ENCODE results near the gene PRR20G. TPM values are rescaled to one million over a fixed set of nuclear protein-coding genes. Genes with fewer than 3 reads are reported as not detected.

PRR20G gene
- total and polyA plus RNA-seq, 10 donors: not detected

- DNase-seq: no peak
These were observed 14.6 kb downstream of the PRR20G start for GRCh38 chr3:127273206-127273605.

GRCh38 chr3:127266186-127266585 lies 21.7 kb downstream of the PRR20G start:
- Histone ChIP-seq H3K4me1 (peaks cover 0 to 3% (median 0%) of the 10 kb centered on the region in 6 donors), H3K9me3 (peaks cover 0 to 26% (median 17%) of the 10 kb centered on the region in 8 donors), H3K36me3 (no peaks in the 10 kb centered on the region), H3K27ac (no peak overlapping the region), H3K27me3 (replicated peaks in 1 of 7) (peaks cover 0 to 21% (median 0%) of the 10 kb centered on the region in 7 donors), H3K4me3 (no peak overlapping the region)
- no peak for TF ChIP-seq POLR2A (IDR thresholded peaks at IDR 0.05)
- intact Hi-C loops (cut with DNase I; ENCODE audit: low total_unique reads): no loop called here
- 32 to 37% (median 35%) methylated on average over 9 to 10 of the region's 10 CpGs for WGBS, 5 donors
- DNase-seq: no peak

More at GRCh38 chr3:127273206-127273605, 14.6 kb downstream of the PRR20G start:
- Histone ChIP-seq H3K27ac (no peak overlapping the region), H3K27me3 (replicated peaks in 1 of 7) (peaks cover 0 to 19% (median 0%) of the 10 kb centered on the region in 7 donors), H3K36me3 (no peaks in the 10 kb centered on the region), H3K9me3 (peaks cover 0 to 25% (median 21%) of the 10 kb centered on the region in 8 donors), H3K4me1 (no peaks in the 10 kb centered on the region), H3K4me3 (no peak overlapping the region)
- WGBS, 5 donors: 57 to 68% (median 61%) methylated on average over 2 of the region's 2 CpGs
- TF ChIP-seq CTCF (IDR thresholded peaks at IDR 0.05 in 8 of 11, conservative IDR thresholded peaks at IDR 0.05 in 3 of 11) (no peak), POLR2A (IDR thresholded peaks at IDR 0.05) (no peak), POLR2AphosphoS5 (IDR thresholded peaks at IDR 0.05) (no peak)
- intact Hi-C loops (cut with DNase I; ENCODE audit: low total_unique reads): no loop called here

GRCh38 chr3:127265581-127265981 lies 22.3 kb downstream of the PRR20G start:
- Histone ChIP-seq H3K9me3 (peaks cover 0 to 26% (median 17%) of the 10 kb centered on the region in 8 donors), H3K27me3 (replicated peaks in 1 of 7) (peaks cover 0 to 21% (median 0%) of the 10 kb centered on the region in 7 donors), H3K4me1 (peaks cover 0 to 3% (median 0%) of the 10 kb centered on the region in 6 donors), H3K4me3 (no peak overlapping the region), H3K27ac (no peak overlapping the region), H3K36me3 (no peaks in the 10 kb centered on the region)
- intact Hi-C loops (cut with DNase I; ENCODE audit: low total_unique reads): no loop called here
- WGBS, 5 donors: 80 to 90% (median 82%) methylated on average over 6 to 7 of the region's 7 CpGs
- no peak for TF ChIP-seq POLR2A (IDR thresholded peaks at IDR 0.05)
- no peak for TF ChIP-seq POLR2AphosphoS5 (IDR thresholded peaks at IDR 0.05)
- TF ChIP-seq CTCF (IDR thresholded peaks at IDR 0.05 in 8 of 11, conservative IDR thresholded peaks at IDR 0.05 in 3 of 11): no peak
- DNase-seq: peak; percentile 59

- Histone ChIP-seq H3K27ac (no peak overlapping the region), H3K9me3 (peaks cover 0 to 22% (median 16%) of the 10 kb centered on the region in 8 donors), H3K4me3 (no peak overlapping the region), H3K4me1 (peaks cover 0 to 3% (median 0%) of the 10 kb centered on the region in 6 donors), H3K27me3 (replicated peaks in 1 of 7) (peaks cover 0 to 21% (median 0%) of the 10 kb centered on the region in 7 donors), H3K36me3 (no peaks in the 10 kb centered on the region)
- intact Hi-C loops (cut with DNase I; ENCODE audit: low total_unique reads): no loop called here
- DNase-seq: no peak
- TF ChIP-seq POLR2A (IDR thresholded peaks at IDR 0.05): no peak
- TF ChIP-seq CTCF (IDR thresholded peaks at IDR 0.05 in 8 of 11, conservative IDR thresholded peaks at IDR 0.05 in 3 of 11): no peak
- TF ChIP-seq POLR2AphosphoS5 (IDR thresholded peaks at IDR 0.05): no peak
- 84 to 91% (median 87%) methylated on average over 11 of the region's 11 CpGs for WGBS, 5 donors
These were observed 22.9 kb downstream of the PRR20G start for GRCh38 chr3:127264794-127265514.
